ENCODE measurements around the gene CASP8AP2. TPM values are rescaled to one million over a fixed set of nuclear protein-coding genes. Genes with fewer than 3 reads are reported as not detected.

CASP8AP2 gene
- total and polyA plus RNA-seq, 9 of the 15 experiments (the other 6 are each of a cell fraction or from before 2014, with no cell fraction given): 10.6 to 30.0 (median 19.1) TPM

DNA sequence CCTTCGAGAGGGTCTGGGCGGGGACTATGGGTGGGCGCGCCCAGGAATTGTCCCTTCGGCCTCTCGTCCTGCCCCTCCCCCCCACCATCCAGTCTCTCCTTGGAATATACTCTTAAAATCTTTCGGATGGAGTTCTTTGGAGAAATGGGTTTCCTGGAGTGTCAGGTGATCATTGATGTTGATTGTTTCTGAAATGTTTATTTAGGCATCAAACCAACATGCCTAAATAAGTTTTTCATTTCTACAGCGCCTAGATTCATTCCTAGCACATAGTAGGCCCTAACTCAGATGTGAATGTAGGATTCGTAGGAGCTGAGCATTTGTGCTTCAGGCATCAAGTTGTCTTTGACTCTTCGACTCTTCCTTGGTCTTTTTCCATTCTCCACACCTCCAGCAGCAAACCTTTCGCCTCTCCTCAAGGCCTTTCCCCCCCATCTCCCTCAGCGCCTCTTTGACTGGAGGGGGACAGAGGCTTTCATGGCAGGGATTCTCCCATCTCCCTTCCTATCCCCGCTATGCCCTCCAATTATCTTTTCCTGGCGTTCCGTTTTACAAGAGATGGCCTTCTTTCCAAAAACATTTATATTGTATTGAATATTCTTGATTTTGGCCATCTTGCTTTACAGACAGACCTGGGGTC is 610 bp downstream of the CASP8AP2 start (continued):
- TF ChIP-seq, protein P1, sequence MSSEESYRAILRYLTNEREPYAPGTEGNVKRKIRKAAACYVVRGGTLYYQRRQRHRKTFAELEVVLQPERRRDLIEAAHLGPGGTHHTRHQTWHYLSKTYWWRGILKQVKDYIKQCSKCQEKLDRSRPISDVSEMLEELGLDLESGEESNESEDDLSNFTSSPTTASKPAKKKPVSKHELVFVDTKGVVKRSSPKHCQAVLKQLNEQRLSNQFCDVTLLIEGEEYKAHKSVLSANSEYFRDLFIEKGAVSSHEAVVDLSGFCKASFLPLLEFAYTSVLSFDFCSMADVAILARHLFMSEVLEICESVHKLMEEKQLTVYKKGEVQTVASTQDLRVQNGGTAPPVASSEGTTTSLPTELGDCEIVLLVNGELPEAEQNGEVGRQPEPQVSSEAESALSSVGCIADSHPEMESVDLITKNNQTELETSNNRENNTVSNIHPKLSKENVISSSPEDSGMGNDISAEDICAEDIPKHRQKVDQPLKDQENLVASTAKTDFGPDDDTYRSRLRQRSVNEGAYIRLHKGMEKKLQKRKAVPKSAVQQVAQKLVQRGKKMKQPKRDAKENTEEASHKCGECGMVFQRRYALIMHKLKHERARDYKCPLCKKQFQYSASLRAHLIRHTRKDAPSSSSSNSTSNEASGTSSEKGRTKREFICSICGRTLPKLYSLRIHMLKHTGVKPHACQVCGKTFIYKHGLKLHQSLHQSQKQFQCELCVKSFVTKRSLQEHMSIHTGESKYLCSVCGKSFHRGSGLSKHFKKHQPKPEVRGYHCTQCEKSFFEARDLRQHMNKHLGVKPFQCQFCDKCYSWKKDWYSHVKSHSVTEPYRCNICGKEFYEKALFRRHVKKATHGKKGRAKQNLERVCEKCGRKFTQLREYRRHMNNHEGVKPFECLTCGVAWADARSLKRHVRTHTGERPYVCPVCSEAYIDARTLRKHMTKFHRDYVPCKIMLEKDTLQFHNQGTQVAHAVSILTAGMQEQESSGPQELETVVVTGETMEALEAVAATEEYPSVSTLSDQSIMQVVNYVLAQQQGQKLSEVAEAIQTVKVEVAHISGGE (CRISPR knock-in tag; IDR thresholded peaks at IDR 0.05): no peak
- TF ChIP-seq, protein P2, sequence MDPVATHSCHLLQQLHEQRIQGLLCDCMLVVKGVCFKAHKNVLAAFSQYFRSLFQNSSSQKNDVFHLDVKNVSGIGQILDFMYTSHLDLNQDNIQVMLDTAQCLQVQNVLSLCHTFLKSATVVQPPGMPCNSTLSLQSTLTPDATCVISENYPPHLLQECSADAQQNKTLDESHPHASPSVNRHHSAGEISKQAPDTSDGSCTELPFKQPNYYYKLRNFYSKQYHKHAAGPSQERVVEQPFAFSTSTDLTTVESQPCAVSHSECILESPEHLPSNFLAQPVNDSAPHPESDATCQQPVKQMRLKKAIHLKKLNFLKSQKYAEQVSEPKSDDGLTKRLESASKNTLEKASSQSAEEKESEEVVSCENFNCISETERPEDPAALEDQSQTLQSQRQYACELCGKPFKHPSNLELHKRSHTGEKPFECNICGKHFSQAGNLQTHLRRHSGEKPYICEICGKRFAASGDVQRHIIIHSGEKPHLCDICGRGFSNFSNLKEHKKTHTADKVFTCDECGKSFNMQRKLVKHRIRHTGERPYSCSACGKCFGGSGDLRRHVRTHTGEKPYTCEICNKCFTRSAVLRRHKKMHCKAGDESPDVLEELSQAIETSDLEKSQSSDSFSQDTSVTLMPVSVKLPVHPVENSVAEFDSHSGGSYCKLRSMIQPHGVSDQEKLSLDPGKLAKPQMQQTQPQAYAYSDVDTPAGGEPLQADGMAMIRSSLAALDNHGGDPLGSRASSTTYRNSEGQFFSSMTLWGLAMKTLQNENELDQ (CRISPR knock-in tag; IDR thresholded peaks at IDR 0.05; ENCODE audit: borderline replicate concordance): no peak
- TF ChIP-seq, protein P3, sequence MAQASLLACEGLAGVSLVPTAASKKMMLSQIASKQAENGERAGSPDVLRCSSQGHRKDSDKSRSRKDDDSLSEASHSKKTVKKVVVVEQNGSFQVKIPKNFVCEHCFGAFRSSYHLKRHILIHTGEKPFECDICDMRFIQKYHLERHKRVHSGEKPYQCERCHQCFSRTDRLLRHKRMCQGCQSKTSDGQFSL (CRISPR knock-in tag; IDR thresholded peaks at IDR 0.05): peak; percentile 84
- TF ChIP-seq, protein P3 (tag; IDR thresholded peaks at IDR 0.05): no peak
- TF ChIP-seq ZNF436 (CRISPR knock-in tag; IDR thresholded peaks at IDR 0.05): no peak
- TF ChIP-seq KDM1A (IDR thresholded peaks at IDR 0.05): no peak
- 0 out of 2 replicates have a peak, but pooled peaks have one; percentile 9 for TF ChIP-seq GTF2E2 (tag; IDR thresholded peaks at IDR 0.05)

Measured in K562 (cell line).